Measurements from ENCODE around the gene SLCO2A1. TPM values are rescaled to one million over a fixed set of nuclear protein-coding genes. Genes with fewer than 3 reads are reported as not detected.

The SLCO2A1 gene
- total RNA-seq, 1 donor from 2014 or later: 0.07 TPM

DNA sequence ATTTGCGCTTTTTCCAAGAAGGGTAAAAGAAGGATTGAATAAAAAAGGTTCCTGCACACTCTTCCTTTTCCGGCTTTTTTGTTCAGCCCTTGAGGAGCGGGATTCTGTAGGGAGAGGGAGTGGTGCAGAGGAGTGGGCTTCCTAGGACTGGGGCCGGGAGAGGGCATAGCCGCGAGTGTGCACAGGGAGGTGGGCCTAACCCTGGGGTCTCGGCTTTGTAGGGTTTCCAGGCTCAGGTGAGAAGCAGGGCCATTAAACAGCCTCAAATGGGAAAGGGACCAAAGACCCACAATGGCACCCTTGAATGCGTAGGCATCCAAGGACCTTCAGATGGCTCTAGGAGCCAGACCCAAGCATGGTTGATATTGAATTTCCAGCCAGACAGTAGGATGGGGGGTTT, 98.6 kb downstream of the SLCO2A1 start:
- H3K4me2 ChIP-seq: no peak overlapping the region
- TF ChIP-seq EZH2phosphoT487 (IDR thresholded peaks at IDR 0.05) (no peak), EZH2 (IDR thresholded peaks at IDR 0.05) (no peak)
- TF ChIP-seq, protein P1, sequence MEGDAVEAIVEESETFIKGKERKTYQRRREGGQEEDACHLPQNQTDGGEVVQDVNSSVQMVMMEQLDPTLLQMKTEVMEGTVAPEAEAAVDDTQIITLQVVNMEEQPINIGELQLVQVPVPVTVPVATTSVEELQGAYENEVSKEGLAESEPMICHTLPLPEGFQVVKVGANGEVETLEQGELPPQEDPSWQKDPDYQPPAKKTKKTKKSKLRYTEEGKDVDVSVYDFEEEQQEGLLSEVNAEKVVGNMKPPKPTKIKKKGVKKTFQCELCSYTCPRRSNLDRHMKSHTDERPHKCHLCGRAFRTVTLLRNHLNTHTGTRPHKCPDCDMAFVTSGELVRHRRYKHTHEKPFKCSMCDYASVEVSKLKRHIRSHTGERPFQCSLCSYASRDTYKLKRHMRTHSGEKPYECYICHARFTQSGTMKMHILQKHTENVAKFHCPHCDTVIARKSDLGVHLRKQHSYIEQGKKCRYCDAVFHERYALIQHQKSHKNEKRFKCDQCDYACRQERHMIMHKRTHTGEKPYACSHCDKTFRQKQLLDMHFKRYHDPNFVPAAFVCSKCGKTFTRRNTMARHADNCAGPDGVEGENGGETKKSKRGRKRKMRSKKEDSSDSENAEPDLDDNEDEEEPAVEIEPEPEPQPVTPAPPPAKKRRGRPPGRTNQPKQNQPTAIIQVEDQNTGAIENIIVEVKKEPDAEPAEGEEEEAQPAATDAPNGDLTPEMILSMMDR (IDR thresholded peaks at IDR 0.05): no peak
- H3K27me3 ChIP-seq: peaks cover 31% of the 10 kb centered on the region
- no peaks in the 10 kb centered on the region for H3K36me3 Mint-ChIP-seq
- no peak for DNase-seq (ENCODE audit: low spot score)
- no peak overlapping the region for H2AFZ ChIP-seq (replicated peaks)
- no peaks in the 10 kb centered on the region for H3K79me2 ChIP-seq (ENCODE audit: low read depth)
- H3K9ac ChIP-seq: no peak overlapping the region
- H3K4me3 Mint-ChIP-seq: no peak overlapping the region
- peaks cover 5% of the 10 kb centered on the region for H3K4me1 Mint-ChIP-seq
- H3K4me1 ChIP-seq: no peaks in the 10 kb centered on the region
- no peaks in the 10 kb centered on the region for H3K9me3 Mint-ChIP-seq
- no peaks in the 10 kb centered on the region for H3K36me3 ChIP-seq
- H3K27me3 Mint-ChIP-seq (ENCODE audit: insufficient read depth, low read depth): peaks cover 18% of the 10 kb centered on the region
- peaks cover 6% of the 10 kb centered on the region for H3F3A ChIP-seq (ENCODE audit: low read depth)
- no peaks in the 10 kb centered on the region for H3K9me3 ChIP-seq (ENCODE audit: low read depth)
- H3K27ac Mint-ChIP-seq: no peak overlapping the region
- H3K4me3 ChIP-seq: no peak overlapping the region
- H3K27ac ChIP-seq: no peak overlapping the region
- no peaks in the 10 kb centered on the region for H4K20me1 ChIP-seq (ENCODE audit: low read depth)

GRCh38 chr3:133930341-133930933, 99.3 kb downstream of the SLCO2A1 start:
- Mint-ChIP-seq H3K9me3 (no peaks in the 10 kb centered on the region), H3K36me3 (no peaks in the 10 kb centered on the region), H3K27me3 (ENCODE audit: insufficient read depth, low read depth) (peaks cover 20% of the 10 kb centered on the region), H3K27ac (no peak overlapping the region), H3K4me3 (no peak overlapping the region), H3K4me1 (peaks cover 5% of the 10 kb centered on the region)
- Histone ChIP-seq H4K20me1 (ENCODE audit: low read depth) (no peaks in the 10 kb centered on the region), H3K4me3 (no peak overlapping the region), H3K9me3 (ENCODE audit: low read depth) (no peaks in the 10 kb centered on the region), H3K27ac (no peak overlapping the region), H3K36me3 (no peaks in the 10 kb centered on the region), H3K79me2 (ENCODE audit: low read depth) (no peaks in the 10 kb centered on the region), H3F3A (ENCODE audit: low read depth) (peaks cover 6% of the 10 kb centered on the region), H3K4me1 (no peaks in the 10 kb centered on the region), H3K9ac (no peak overlapping the region), H3K27me3 (peaks cover 31% of the 10 kb centered on the region), H3K4me2 (no peak overlapping the region), H2AFZ (replicated peaks) (peak overlapping the region; percentile 84)
- TF ChIP-seq EZH2phosphoT487 (IDR thresholded peaks at IDR 0.05): no peak
- TF ChIP-seq, protein P1 (IDR thresholded peaks at IDR 0.05): peak; percentile 82
- DNase-seq (ENCODE audit: low spot score): peak; percentile 81

GRCh38 chr3:133928903-133929607, 100.7 kb downstream of the SLCO2A1 start:
- Mint-ChIP-seq H3K4me3 (peak overlapping the region; percentile 50), H3K36me3 (no peaks in the 10 kb centered on the region), H3K4me1 (peaks cover 5% of the 10 kb centered on the region), H3K27ac (peak overlapping the region; percentile 23), H3K27me3 (ENCODE audit: insufficient read depth, low read depth) (peaks cover 25% of the 10 kb centered on the region), H3K9me3 (no peaks in the 10 kb centered on the region)
- peaks cover 31% of the 10 kb centered on the region for H3K27me3 ChIP-seq
- H3K4me3 ChIP-seq: no peak overlapping the region
- no peak overlapping the region for H3K4me2 ChIP-seq
- DNase-seq (ENCODE audit: low spot score): no peak
- no peak overlapping the region for H3K9ac ChIP-seq
- H3K36me3 ChIP-seq: no peaks in the 10 kb centered on the region
- no peak overlapping the region for H3K27ac ChIP-seq
- no peaks in the 10 kb centered on the region for H4K20me1 ChIP-seq (ENCODE audit: low read depth)
- H3K9me3 ChIP-seq (ENCODE audit: low read depth): no peaks in the 10 kb centered on the region
- H2AFZ ChIP-seq (replicated peaks): no peak overlapping the region
- no peaks in the 10 kb centered on the region for H3K79me2 ChIP-seq (ENCODE audit: low read depth)
- TF ChIP-seq EZH2 (IDR thresholded peaks at IDR 0.05) (no peak), EZH2phosphoT487 (IDR thresholded peaks at IDR 0.05) (no peak)
- TF ChIP-seq, protein P1 (IDR thresholded peaks at IDR 0.05): no peak
- H3K4me1 ChIP-seq: no peaks in the 10 kb centered on the region
- peaks cover 6% of the 10 kb centered on the region for H3F3A ChIP-seq (ENCODE audit: low read depth)

Measured in neural progenitor cell (in vitro differentiated cells).